ENCODE measurements around the gene PITX2.
"Not testable (repeated sequence)": the region's sequence is repeated elsewhere in the genome, so short reads cannot be mapped to it uniquely, and the experiment has no call there.

PITX2 gene

DNA sequence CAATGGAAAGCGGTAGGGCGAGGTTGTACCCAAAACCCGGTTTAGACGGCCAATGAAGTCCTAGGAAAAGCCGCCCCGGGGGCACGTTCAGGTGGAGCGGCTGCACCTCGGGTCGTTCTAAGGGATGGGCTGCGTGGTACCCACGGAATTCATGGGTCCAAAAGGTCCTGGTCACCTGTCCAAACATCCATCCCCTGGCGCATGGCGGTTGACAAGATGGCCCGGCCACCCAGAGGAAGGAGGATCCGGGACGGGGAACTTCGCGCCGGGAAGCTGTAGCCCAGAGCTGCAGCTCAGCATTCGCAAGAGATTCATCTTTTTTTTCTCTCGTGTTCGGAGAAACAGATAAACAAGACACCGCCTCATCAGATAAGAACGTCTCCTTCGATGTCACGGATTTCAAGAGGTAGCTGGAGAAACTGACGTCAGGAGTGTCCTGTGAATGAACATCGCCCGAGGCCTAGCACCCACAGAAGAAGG lies 10.9 kb downstream of the PITX2 start:
- DNase-seq (ENCODE audit: low read depth): no peak

DNA sequence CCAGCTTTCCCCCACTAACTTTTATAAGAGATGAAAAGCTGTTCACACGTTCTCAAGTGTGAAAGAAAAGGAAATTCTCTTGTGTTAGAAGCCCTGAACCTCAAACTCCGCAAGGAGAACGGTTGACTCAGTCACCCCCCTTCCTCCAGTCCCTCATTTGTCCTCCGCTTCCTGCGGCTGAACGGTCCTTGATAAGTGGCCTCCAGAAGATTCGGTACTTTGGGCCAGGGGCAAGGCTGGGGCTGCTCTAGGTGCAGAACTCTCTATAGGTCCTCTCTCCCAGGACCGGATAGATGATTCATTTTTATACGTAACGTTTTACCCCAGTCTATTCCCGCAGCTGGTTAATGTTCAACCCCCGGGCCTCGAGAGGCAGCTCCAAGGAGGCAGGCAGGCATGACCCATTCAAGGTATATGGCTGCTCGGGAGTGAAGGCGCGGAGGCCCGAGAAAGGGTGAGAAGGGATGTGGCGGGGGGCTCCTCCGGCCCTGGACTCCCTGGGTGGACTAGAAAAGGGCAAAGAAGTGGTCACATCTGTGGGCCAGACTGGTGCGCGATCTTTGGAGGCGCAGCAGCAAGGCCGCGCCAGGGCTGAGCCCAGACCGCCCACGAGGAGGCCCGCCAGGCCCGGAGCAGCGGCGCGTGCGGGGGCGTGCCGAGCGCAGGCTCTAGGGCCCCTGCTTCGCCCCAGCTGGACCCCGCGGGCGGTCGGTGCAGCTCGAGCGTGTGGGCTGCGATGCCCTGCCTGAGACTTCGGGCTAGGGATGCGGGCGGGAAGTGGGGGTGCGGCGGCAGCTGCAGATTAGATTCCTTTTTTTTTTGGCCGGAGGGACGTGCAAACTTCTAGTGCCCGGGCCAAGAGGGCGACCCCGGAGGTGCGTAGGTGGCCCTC lies 11.7 kb downstream of the PITX2 start:
- DNase-seq (ENCODE audit: low read depth): no peak

DNA sequence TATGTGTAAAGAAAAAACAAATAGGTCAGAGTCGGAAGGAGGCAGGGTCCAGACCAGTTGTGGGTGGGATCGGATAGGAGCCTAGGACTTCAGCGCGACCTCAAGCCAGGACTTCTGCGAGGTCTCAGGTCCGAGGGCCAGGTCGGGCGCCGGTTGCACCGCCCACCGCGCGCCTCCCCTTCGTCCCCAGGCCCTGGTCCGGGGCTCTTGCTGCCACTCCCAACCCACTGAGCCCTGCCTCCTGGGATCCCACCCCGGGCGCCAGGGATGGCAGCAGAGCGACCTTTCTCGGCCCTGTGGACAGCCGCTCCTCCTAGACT lies 12.3 kb downstream of the PITX2 start:
- no peak for DNase-seq (ENCODE audit: low read depth)

DNA sequence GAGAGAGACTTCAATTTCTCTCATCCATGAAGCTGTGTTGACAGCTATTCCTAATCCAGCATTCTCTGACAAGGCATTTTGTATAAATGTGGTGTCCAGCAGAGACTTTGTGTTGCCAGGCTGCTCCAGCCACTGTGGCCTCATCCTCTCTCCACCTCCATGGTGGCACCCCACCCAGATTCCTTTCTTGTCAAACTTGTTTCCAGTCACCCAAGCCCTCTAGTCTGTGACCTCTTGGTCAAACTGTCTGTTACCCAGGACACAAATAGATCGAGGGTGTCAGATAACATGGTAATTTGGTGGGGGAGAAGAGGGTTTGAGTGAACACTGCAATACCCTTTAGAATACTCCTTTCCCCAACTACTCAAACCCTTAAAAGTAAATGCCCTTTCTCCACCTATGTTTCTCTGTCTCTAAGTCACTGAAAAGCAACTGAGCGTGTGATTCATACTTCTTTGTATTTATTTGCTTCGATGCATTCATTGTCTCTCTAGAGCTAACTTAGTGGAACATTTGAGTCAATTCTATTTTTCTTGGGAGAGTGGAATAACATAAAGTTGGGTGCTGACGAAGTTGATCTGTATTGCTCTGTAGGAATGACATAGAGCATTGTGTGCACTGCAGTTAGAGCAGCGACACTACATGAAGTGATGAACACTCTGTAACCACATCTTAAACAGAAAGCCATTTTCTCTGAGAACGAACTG lies 13.7 kb downstream of the PITX2 start:
- DNase-seq (ENCODE audit: low read depth): no peak

DNA sequence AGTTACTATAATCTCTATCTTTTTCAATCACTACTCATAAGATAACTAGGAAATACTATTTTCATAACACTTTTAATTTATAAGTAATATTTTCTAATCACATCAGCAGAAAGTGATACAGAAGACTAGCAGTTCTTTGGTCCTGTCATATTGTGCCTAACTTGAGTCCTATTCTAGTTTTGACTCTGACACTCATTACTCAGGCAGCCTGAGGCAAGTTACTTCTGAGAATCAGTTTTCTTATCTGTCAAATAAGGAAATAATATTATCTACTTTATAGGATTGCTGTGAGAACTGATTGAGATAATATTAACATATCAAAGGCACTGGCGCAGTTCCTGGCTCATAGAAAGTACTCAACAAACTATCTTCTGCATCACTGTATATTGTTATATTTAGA lies 17.8 kb downstream of the PITX2 start:
- DNase-seq (ENCODE audit: low read depth): no peak

DNA sequence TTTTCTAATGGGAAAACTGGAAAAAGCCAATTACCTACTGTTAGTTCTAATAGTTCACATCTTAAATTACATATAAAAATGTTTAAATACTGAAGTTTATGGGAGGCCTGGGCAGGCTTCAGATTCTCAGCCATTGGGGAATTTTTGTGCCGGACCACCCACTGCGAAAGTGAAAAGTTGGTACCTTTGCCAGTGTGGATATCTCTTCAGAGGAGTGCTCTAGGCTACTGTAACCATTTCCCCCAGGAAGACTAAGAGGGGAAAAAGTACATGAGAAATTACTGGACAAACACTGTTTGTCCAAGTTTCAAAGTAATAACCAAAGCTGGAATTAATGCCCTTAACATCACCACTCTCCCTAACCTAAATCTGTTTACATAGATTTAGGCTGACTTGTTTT lies 20.8 kb downstream of the PITX2 start:
- DNase-seq (ENCODE audit: low read depth): no peak

DNA sequence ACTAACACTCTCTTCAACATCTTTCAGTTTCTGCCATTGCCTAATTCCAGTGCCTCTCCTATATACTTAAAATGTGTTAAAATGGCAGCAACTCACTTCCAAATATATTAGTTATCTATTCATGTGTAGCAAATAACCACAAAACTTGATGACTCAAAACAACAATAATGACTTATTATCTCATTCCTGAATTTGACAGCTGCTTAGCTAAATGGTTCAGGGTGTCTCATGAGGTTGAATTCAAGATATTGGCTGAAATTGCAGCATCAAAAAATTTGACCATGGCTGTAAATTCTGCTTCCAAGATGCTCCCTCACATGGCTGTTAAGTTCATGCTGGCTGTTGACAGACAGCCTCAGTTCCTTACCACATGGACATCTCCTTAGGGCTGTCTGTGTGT lies 25.3 kb downstream of the PITX2 start:
- DNase-seq (ENCODE audit: low read depth): no peak

DNA sequence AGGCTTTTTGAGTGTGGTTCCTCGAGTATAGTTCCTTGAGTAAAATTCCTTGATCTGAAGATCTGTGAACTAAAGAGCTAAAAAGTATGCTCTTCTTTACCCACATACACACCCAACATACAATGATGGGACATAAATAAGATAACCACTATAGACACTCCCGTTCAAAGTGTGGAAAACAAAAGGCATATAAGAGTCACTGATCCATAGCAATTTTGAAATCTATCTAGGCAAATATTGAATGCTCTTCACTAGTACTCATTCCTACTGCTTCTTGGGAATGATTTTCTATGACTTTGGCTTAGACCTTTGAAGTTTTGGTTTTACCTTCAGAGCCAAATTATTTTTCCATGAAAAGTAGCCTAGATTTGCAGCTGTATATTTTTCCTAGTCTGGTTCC lies 26.4 kb downstream of the PITX2 start:
- DNase-seq (ENCODE audit: low read depth): no peak

DNA sequence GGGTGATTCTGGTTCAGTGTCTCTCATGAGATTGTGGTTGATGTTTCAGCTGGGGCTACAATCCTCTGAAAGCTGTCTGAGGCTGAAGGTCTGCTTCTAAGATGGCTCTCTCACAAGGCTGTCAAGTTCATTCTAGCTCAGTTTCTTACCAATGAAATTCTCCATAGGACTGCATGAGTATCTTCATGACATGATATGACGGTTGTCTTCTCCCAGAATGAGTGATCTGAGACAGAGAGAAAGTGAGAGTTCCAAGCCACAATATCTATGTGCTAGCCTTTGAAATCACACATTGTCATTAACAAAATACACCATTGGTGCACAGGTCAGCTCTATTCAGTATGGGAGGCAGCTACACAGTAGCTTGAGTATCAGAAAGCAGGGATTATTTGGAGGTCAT lies 27.3 kb downstream of the PITX2 start:
- no peak for DNase-seq (ENCODE audit: low read depth)

DNA sequence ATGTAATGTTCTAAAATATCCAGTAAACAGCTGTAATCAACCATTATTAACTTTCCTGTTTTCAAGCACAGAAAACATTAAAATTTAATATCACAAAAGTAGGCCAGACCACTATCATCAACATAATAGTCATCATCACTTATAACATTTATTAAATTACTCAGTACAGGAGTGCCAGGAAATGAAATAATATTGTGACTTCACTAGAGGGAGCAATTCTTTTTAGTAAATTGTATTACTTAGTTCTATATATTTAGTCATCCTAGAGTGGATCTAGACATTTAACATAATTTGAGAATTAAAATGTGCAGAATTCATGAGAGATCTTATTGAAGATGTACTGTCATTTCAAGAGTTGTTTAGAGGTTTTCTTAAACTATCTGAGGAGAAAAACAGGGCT lies 33.6 kb downstream of the PITX2 start:
- no peak for DNase-seq (ENCODE audit: low read depth)

DNA sequence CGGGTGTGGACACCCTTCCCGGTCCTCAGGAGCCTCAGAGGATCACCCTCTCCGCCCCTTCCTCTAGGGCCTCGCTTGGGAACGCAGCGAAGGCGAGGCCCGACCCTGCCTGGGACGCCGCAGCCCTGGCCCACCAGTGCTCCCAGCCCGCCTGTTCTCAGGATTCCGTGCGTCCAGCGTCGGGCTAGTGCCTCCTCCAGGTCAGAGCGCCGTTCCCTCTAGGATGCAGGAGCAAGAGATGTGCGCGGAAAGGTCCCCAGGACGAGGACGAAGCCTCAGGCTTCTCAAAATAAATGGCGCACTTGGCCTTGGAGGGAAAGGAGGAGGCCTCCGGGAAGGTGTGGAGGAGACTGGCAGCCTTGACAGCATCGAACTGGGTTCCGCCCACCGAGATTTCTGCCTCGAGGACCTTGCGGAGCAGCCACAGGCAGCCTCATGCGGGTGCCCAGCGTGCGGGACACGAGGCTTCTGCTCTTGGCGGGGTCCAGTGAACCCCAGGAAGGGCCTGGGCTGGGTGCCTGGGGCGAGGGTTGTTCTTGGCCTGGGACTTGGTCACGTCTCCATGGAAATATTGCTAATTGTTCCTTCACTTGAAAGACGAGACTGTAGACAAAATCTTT lies 35.1 kb downstream of the PITX2 start:
- DNase-seq (ENCODE audit: low read depth): no peak

DNA sequence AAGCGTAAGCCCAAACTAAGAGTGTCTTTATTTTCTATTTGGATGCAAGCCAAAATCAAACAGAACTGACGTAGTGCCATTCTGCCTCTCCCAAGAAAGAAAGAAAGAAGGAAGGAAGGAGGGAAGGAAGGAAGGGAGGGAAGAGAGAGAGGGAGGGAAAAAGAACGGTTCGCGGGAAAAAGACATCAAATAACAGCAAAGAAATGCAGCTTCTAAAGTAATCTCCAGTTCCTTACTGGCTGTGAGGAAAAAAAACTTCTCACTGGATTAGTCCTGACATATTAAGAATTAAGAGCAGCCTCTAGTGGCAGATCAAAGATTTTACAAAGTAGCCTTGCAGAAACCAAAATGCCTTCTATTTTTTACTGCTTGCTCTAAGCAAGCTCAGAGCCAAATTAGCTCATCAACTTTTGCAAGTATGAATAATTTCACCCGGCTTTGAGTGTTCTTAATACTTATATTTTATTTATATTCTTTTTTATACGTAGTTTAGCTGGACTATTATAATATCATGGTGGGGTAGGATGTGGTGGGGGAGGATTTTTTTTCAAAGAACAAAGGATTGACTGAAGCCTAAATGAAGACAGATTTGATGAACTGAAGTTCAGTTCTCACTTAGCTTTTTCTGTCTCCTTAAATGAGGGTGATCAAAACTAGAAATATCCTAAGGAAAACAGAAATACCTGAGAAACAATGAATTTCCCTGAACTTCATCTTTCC lies 36.6 kb downstream of the PITX2 start:
- no peak for DNase-seq (ENCODE audit: low read depth)

DNA sequence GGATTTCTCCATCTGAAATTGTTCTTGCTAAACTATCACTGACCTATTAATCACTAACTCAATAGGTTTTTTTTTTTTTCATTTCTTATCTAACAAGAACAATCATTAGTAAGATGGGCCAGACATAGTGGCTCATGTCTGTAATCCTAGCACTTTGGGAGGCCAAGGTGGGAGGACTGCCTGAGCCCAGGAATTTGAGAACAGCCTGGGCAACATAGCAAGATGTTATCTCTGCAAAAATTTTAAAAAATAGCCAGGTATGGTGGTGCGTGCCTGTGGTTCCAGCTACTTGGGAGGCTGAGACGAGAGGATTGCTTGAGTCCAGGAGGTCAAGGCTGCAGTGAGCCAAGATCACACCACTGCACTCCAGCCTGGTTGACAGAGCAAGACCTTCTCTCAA lies 46.2 kb downstream of the PITX2 start:
- not testable (repeated sequence) for DNase-seq (ENCODE audit: low read depth)

All from T follicular helper cell (primary cell).